SU-DHL-6 (cell line): ENCODE results near the gene NR2F6.

Experiments
- H2AFZ ChIP-seq: fragments of 200-600 bp; sonication (generic); 2 replicates; pipeline ENCODE4 v1.6.1; 2014; ENCODE audit warnings: low read depth, mild to moderate bottlenecking, moderate library complexity, mixed read lengths, antibody characterized with exemption, low read length; ENCODE audit not compliant: severe bottlenecking
- H3F3A ChIP-seq: fragments of 200-600 bp; shearing (Covaris generic); 2 replicates; pipeline ENCODE4 v1.6.0; 2016; ENCODE audit warnings: antibody characterized with exemption, mild to moderate bottlenecking; ENCODE audit not compliant: insufficient read depth
- H3K27ac ChIP-seq: fragments of 200-600 bp; sonication (generic); 2 replicates; pipeline ENCODE4 v1.5.1; 2016; ENCODE audit warnings: low read depth, mild to moderate bottlenecking, low read length, moderate library complexity, mixed read lengths
- H3K27me3 ChIP-seq: fragments of 200-600 bp; sonication (generic), shearing (Covaris generic); 2 replicates; pipeline ENCODE4 v1.6.0; 2014; ENCODE audit warnings: mild to moderate bottlenecking, low read length
- H3K36me3 ChIP-seq: fragments of 200-600 bp; sonication (generic); 2 replicates; pipeline ENCODE4 v1.6.1; 2014; ENCODE audit warnings: mild to moderate bottlenecking, low read length, mixed read lengths
- H3K4me2 ChIP-seq: fragments of 300-600, 200-600 bp; shearing (Covaris generic), sonication (generic); 2 replicates; pipeline ENCODE4 v1.6.0; 2014; ENCODE audit warnings: low read length, low read depth, mild to moderate bottlenecking; ENCODE audit not compliant: poor library complexity, severe bottlenecking
- H3K4me3 ChIP-seq: fragments of 200-600 bp; sonication (generic); 2 replicates; pipeline ENCODE4 v1.5.1; 2014; ENCODE audit warnings: antibody characterized with exemption, low read length, mild to moderate bottlenecking, mixed read lengths; ENCODE audit not compliant: insufficient read depth, poor library complexity, severe bottlenecking
- H3K79me2 ChIP-seq: fragments of 200-600 bp; sonication (generic); 2 replicates; pipeline ENCODE4 v1.6.1; 2014; ENCODE audit warnings: mild to moderate bottlenecking, low read length, moderate library complexity; ENCODE audit not compliant: insufficient read depth
- H3K9ac ChIP-seq: fragments of 200-600 bp; sonication (generic); 2 replicates; pipeline ENCODE4 v1.7.0; 2014; ENCODE audit warnings: mild to moderate bottlenecking, low read length
- H3K9me2 ChIP-seq: fragments of 200-600 bp; sonication (generic); replicated peaks from 2 replicates; pipeline ENCODE4 v1.6.1; 2014; ENCODE audit warnings: low read length; ENCODE audit not compliant: insufficient read depth
- H3K9me3 ChIP-seq: fragments of 200-600 bp; sonication (generic); 2 replicates; pipeline ENCODE4 v1.6.1; 2014; ENCODE audit warnings: low read length, mixed read lengths; ENCODE audit not compliant: insufficient read depth
- H4K20me1 ChIP-seq: fragments of 200-600 bp; sonication (generic); 2 replicates; pipeline ENCODE4 v1.6.1; 2014; ENCODE audit warnings: low read depth, mild to moderate bottlenecking, antibody characterized with exemption, low read length, moderate library complexity, mixed read lengths
- EZH2phosphoT487 ChIP-seq: fragments of 200-600 bp; sonication (generic), shearing (Covaris generic); conservative IDR thresholded peaks from 2 replicates; pipeline ENCODE4 v1.6.1; 2018; ENCODE audit warnings: mild to moderate bottlenecking, antibody characterized with exemption, low read length, moderate library complexity, mixed read lengths
- TF ChIP-seq, protein P1 (sequence below): fragments of 200-600 bp; sonication (generic); IDR thresholded peaks from one replicate; pipeline ENCODE4 v1.5.1; 2017; ENCODE audit warnings: antibody characterized with exemption, mild to moderate bottlenecking, low read length, moderate library complexity; ENCODE audit not compliant: insufficient read depth, poor library complexity, severe bottlenecking

The NR2F6 gene

GRCh38 chr19:17286263-17286662, 40.5 kb upstream of the NR2F6 start:
- TF ChIP-seq, protein P1, sequence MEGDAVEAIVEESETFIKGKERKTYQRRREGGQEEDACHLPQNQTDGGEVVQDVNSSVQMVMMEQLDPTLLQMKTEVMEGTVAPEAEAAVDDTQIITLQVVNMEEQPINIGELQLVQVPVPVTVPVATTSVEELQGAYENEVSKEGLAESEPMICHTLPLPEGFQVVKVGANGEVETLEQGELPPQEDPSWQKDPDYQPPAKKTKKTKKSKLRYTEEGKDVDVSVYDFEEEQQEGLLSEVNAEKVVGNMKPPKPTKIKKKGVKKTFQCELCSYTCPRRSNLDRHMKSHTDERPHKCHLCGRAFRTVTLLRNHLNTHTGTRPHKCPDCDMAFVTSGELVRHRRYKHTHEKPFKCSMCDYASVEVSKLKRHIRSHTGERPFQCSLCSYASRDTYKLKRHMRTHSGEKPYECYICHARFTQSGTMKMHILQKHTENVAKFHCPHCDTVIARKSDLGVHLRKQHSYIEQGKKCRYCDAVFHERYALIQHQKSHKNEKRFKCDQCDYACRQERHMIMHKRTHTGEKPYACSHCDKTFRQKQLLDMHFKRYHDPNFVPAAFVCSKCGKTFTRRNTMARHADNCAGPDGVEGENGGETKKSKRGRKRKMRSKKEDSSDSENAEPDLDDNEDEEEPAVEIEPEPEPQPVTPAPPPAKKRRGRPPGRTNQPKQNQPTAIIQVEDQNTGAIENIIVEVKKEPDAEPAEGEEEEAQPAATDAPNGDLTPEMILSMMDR = no peak
- no peak for TF ChIP-seq EZH2phosphoT487
- Histone ChIP-seq H3K9ac (no peak overlapping the region), H3K36me3 (peaks cover 20% of the 10 kb centered on the region), H3K4me2 (no peak overlapping the region), H3K4me3 (no peak overlapping the region), H3F3A (peaks cover 11% of the 10 kb centered on the region), H3K79me2 (peaks cover 16% of the 10 kb centered on the region), H3K27me3 (no peaks in the 10 kb centered on the region), H4K20me1 (peaks cover 7% of the 10 kb centered on the region; the same call in 1 of the 2 replicates), H2AFZ (no peak overlapping the region), H3K9me3 (no peaks in the 10 kb centered on the region), H3K27ac (no peak overlapping the region), H3K9me2 (no peaks in the 10 kb centered on the region)

GRCh38 chr19:17285415-17286135, 39.9 kb upstream of the NR2F6 start:
- Histone ChIP-seq H4K20me1 (peaks cover 7% of the 10 kb centered on the region; the same call in 1 of the 2 replicates), H3K4me3 (no peak overlapping the region), H3F3A (peaks cover 17% of the 10 kb centered on the region), H3K27me3 (no peaks in the 10 kb centered on the region), H3K36me3 (peaks cover 20% of the 10 kb centered on the region), H3K4me2 (no peak overlapping the region), H3K9ac (no peak overlapping the region), H3K27ac (no peak overlapping the region), H2AFZ (no peak overlapping the region), H3K9me2 (no peaks in the 10 kb centered on the region), H3K79me2 (peaks cover 16% of the 10 kb centered on the region), H3K9me3 (no peaks in the 10 kb centered on the region)
- no peak for TF ChIP-seq EZH2phosphoT487
- TF ChIP-seq, protein P1 = no peak

GRCh38 chr19:17283504-17283996, 37.8 kb upstream of the NR2F6 start:
- no peaks in the 10 kb centered on the region for H3K9me3 ChIP-seq
- no peak overlapping the region for H3K4me3 ChIP-seq
- H3K27ac ChIP-seq = no peak overlapping the region
- no peak overlapping the region for H3K4me2 ChIP-seq
- H4K20me1 ChIP-seq = peaks cover 7% of the 10 kb centered on the region; the same call in 1 of the 2 replicates
- H3K27me3 ChIP-seq = no peaks in the 10 kb centered on the region
- no peak for TF ChIP-seq EZH2phosphoT487
- TF ChIP-seq, protein P1 = no peak
- H3K79me2 ChIP-seq = peaks cover 16% of the 10 kb centered on the region
- no peak overlapping the region for H2AFZ ChIP-seq
- no peaks in the 10 kb centered on the region for H3K9me2 ChIP-seq
- peaks cover 20% of the 10 kb centered on the region for H3K36me3 ChIP-seq
- H3K9ac ChIP-seq = no peak overlapping the region
- peaks cover 21% of the 10 kb centered on the region for H3F3A ChIP-seq
